NB4 (cell line): Measurements from ENCODE around the gene CD1D.
"Not testable (repeated sequence)": the region's sequence is repeated elsewhere in the genome, so short reads cannot be mapped to it uniquely, and the experiment has no call there.

Experiments used
- DNase-seq: peaks from one replicate; pipeline ENCODE4 v3.0.0; 2010; ENCODE audit warnings: low read depth
- H3K4me3 ChIP-seq: one replicate; pipeline ENCODE4 v1.5.1; 2011; ENCODE audit warnings: mild to moderate bottlenecking, low read depth, low read length, moderate library complexity
- CTCF ChIP-seq: IDR thresholded peaks from one replicate; pipeline ENCODE4 v1.5.1; 2012; ENCODE audit warnings: low read depth, low read length
- MAX ChIP-seq: IDR thresholded peaks from 2 replicates; pipeline ENCODE4 v1.6.1; 2011; ENCODE audit warnings: low read depth, low read length
- MYC ChIP-seq: IDR thresholded peaks from 2 replicates; pipeline ENCODE4 v1.6.1; 2011; ENCODE audit warnings: low read depth, low read length
- POLR2A ChIP-seq: IDR thresholded peaks from 2 replicates; pipeline ENCODE4 v1.6.1; 2011; ENCODE audit warnings: mild to moderate bottlenecking; ENCODE audit not compliant: insufficient read length; ENCODE audit errors: extremely low read depth

The CD1D gene

GRCh38 chr1:158208586-158209116 lies 28.0 kb downstream of the CD1D start:
- no peak for DNase-seq
- no peak overlapping the region for H3K4me3 ChIP-seq
- TF ChIP-seq POLR2A (no peak), MAX (no peak), CTCF (no peak), MYC (no peak)

- no peak overlapping the region for H3K4me3 ChIP-seq
- TF ChIP-seq MAX (no peak), CTCF (no peak), POLR2A (no peak), MYC (no peak)
- DNase-seq: no peak
Observed at GRCh38 chr1:158212320-158212719, 31.6 kb downstream of the CD1D start.

GRCh38 chr1:158223445-158223844 lies 42.8 kb downstream of the CD1D start:
- not testable (repeated sequence) for DNase-seq, H3K4me3 ChIP-seq

- DNase-seq: no peak
- TF ChIP-seq CTCF (no peak), MYC (no peak)
- no peak overlapping the region for H3K4me3 ChIP-seq
Observed at GRCh38 chr1:158227904-158228623, 47.4 kb downstream of the CD1D start.
